ENCODE results near the gene AMBP.

AMBP gene

DNA sequence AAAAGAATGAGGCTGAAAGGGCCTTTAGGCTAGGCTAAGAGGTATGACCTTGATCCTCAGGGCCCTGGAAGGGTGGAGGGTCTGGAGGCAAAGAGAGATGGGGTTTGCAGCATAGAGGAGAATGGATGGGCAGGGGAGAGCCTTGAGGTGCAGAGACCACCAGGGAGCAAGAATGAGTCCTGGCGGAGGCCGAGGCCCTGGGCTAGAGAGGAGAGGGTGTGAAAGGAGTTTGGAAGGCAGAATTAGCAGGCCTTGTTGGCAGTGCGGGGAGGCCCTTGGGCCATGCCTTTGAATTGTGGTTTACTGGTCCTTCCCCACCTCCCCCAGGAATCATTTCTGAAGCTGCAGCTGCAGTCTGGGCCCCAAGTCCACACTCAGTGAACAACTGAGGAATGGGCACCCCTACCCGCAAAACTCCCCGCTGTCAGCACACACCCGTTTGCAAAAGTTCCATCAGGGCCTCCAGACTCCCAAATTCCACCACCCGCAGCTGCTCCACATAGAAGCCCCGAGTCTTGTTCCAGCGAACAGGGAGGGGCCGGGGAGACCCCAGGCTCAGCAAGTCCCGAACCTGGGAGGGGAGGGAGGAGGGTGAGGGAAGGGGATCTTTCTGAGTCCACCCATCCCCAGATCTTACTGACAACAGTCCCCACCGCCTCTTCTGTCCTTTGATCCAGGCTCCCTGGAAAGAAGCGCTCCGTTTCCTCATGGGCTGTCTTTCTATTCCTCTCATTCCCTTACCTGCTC lies 18.9 kb upstream of the AMBP start:
- no peak overlapping the region for H3K4me3 ChIP-seq (replicated peaks; ENCODE audit: low read depth, low read length)
- no peak for DNase-seq (ENCODE audit: extremely low read depth, low read depth)
- TF ChIP-seq, protein P1, sequence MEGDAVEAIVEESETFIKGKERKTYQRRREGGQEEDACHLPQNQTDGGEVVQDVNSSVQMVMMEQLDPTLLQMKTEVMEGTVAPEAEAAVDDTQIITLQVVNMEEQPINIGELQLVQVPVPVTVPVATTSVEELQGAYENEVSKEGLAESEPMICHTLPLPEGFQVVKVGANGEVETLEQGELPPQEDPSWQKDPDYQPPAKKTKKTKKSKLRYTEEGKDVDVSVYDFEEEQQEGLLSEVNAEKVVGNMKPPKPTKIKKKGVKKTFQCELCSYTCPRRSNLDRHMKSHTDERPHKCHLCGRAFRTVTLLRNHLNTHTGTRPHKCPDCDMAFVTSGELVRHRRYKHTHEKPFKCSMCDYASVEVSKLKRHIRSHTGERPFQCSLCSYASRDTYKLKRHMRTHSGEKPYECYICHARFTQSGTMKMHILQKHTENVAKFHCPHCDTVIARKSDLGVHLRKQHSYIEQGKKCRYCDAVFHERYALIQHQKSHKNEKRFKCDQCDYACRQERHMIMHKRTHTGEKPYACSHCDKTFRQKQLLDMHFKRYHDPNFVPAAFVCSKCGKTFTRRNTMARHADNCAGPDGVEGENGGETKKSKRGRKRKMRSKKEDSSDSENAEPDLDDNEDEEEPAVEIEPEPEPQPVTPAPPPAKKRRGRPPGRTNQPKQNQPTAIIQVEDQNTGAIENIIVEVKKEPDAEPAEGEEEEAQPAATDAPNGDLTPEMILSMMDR (IDR thresholded peaks at IDR 0.05; ENCODE audit: low read depth, low read length, missing control alignments), result no peak

DNA sequence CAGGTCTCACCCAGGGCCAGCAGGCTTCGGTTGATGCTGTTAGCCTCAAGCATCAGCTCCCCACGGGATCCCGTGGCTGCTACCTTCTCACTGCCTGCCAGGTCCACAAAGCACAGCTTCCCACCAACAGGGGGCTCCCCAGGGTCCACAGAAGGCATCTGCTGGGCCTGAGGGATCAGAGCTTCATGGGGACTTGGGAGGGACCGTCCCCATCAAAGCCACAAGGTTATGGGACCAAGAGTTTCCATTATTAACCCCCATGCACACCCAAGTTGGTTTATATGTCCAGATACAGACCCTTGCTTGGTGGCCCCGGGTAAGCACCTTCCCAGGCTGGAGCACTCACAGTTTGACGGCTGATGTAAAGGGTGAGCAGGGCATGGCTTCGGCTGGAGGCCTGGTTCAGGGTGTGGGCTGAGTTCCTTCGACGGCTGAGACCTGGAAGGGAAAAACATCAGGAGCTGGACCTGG lies 18.0 kb upstream of the AMBP start:
- no peak overlapping the region for H3K4me3 ChIP-seq (replicated peaks; ENCODE audit: low read depth, low read length)
- TF ChIP-seq, protein P1 (IDR thresholded peaks at IDR 0.05; ENCODE audit: low read depth, low read length, missing control alignments), result peak; percentile 18
- no peak for DNase-seq (ENCODE audit: extremely low read depth, low read depth)

DNA sequence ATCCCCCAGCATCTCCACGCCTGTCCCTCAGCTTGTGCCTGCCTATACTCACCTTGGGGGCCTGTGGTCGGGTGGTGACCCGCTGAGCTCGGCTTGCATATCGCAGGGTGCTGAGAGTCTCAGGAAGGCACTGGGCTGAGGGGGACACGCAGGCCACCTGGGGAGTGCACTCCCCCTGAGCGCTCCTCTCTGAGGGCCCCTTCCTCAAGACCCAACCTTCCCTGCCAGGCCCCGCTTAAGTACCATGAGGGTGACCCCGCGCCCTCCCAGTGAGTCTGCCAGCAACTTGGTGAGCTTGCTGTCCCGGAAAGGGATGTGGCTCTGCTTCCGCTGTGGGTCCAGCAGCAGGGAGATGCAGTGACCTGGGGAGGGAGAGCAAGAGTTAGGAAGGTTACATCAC lies 16.9 kb upstream of the AMBP start:
- TF ChIP-seq, protein P1 (IDR thresholded peaks at IDR 0.05; ENCODE audit: low read depth, low read length, missing control alignments), result no peak

DNA sequence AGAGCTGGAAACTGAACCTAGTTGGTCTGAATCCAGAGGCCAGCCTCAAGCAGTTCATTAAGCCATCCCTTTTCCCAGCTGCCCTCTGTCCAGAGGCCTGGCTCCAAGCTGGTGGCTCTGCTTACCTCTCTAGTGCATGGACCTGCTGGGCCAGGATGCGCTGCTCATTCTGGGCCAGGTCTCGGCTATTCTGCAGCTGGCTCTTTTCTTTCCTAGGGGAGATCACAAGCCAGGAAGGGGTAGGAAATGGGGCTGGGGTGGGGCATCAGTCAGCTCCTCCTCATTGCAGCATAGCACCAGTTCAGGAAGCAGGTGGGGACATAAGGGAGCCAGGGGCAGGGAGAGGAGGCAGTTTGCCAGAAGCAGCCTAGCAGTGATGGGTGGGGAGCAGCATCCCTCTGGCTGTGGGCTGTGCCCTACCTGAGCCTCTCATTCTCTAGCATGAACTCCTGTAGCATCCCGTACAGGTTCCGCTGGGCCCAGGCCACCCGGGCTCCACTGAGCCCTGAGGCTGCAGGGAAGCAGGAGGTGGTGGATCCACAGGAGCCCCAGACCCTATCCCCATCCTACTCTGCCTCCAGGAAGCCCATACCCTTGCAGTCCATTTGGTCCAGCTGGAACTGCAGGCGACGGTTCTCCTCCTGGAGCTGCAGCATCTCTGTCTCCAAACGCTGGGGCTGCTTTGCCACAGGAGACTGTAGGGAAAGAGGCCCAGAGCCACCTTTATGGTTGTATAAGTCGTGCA lies 15.8 kb upstream of the AMBP start:
- TF ChIP-seq, protein P1 (IDR thresholded peaks at IDR 0.05; ENCODE audit: low read depth, low read length, missing control alignments), result no peak
- DNase-seq (ENCODE audit: extremely low read depth, low read depth), result no peak
- no peak overlapping the region for H3K4me3 ChIP-seq (replicated peaks; ENCODE audit: low read depth, low read length)

More for the DNA sequence above, 16.9 kb upstream of the AMBP start:
- no peak overlapping the region for H3K4me3 ChIP-seq (replicated peaks; ENCODE audit: low read depth, low read length)
- DNase-seq (ENCODE audit: extremely low read depth, low read depth), result no peak

DNA sequence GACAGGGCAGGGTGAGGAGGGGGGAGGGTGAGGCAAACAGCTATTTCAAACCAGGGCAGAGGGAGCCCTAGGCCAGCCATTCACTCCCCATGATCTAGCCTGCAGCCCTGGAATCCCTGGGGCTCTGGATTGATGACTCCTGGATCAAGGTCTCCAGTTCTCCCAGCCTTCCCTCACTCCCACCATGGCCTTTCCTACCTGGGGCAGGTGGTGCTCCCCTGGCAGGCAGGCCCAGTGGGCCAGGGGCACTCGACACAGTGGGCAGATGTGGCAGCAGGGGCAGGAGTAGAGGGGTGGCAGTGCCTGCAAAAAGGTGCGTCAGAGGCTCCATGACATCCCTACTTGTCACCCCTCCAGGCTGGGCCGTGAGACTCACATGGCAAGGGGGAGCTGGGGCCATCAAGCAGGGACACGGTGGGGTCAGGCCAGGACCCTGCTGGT lies 15.0 kb upstream of the AMBP start:
- TF ChIP-seq, protein P1 (IDR thresholded peaks at IDR 0.05; ENCODE audit: low read depth, low read length, missing control alignments), result no peak
- DNase-seq (ENCODE audit: extremely low read depth, low read depth), result no peak
- H3K4me3 ChIP-seq (replicated peaks; ENCODE audit: low read depth, low read length), result no peak overlapping the region

DNA sequence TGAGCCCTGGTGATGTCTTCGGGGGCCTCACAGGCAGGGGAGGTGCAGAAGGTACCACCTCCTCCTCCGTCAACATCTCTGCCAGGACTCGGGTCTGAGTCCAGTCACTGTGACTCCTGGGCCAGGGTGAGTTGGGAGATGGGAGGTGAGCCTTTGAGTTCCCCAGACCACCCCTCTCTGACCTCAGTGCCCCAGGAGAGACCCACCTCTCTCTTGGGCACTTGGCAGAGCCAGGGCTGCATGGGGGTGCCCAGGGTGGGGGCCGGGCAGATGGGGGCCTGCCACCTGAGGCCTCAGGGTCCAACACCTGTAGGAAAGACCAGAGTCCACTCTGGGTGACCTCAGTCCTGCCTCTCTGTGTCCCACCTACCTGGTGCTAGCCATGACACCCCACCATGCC lies 14.2 kb upstream of the AMBP start:
- TF ChIP-seq, protein P1 (IDR thresholded peaks at IDR 0.05; ENCODE audit: low read depth, low read length, missing control alignments), result no peak
- no peak for DNase-seq (ENCODE audit: extremely low read depth, low read depth)
- no peak overlapping the region for H3K4me3 ChIP-seq (replicated peaks; ENCODE audit: low read depth, low read length)
